MCF 10A (cell line): ENCODE results near the gene LRMDA. TPM values are rescaled to one million over a fixed set of nuclear protein-coding genes. Genes with fewer than 3 reads are reported as not detected.

Source experiments
- BruUV-seq: library from RNA; stranded (reverse); fragments of 400-500 nt; replicated peaks from 2 replicates; lab custom pipeline; 2021; lab: Mats Ljungman, UMichigan
- CTCF ChIA-PET: fragments of 300-600 bp; sonication (Branson Sonifier 250); formaldehyde crosslinking; extraction: SDS; loops from one replicate; lab custom pipeline; 2021; ENCODE audit warnings: antibody characterized with exemption, inconsistent platforms; lab: Yijun Ruan, JAX
- POLR2A ChIA-PET: fragments of 300-600, 350-650 bp; sonication (Branson Sonifier 250); formaldehyde crosslinking; extraction: SDS; loops from one replicate; lab custom pipeline; 2020; ENCODE audit warnings: antibody characterized with exemption, inconsistent platforms; lab: Yijun Ruan, JAX
- DNase-seq: peaks from one replicate; pipeline ENCODE4 v3.0.0-alpha.2; 2018; ENCODE audit not compliant: unreplicated experiment
- H3K27ac Mint-ChIP-seq: one replicate; pipeline ENCODE4 v1.8.0; 2022; ENCODE audit warnings: mild to moderate bottlenecking, low read depth, mixed read lengths; ENCODE audit not compliant: unreplicated experiment
- H3K27me3 Mint-ChIP-seq: one replicate; pipeline ENCODE4 v1.8.0; 2022; ENCODE audit warnings: mixed read lengths; ENCODE audit not compliant: insufficient read depth, unreplicated experiment
- H3K36me3 Mint-ChIP-seq: one replicate; pipeline ENCODE4 v1.8.0; 2022; ENCODE audit warnings: mild to moderate bottlenecking, moderate library complexity, mixed read lengths; ENCODE audit not compliant: insufficient read depth, unreplicated experiment
- H3K4me1 Mint-ChIP-seq: one replicate; pipeline ENCODE4 v1.8.0; 2022; ENCODE audit warnings: mixed read lengths; ENCODE audit not compliant: insufficient read depth, unreplicated experiment
- H3K4me3 Mint-ChIP-seq: one replicate; pipeline ENCODE4 v1.8.0; 2022; ENCODE audit warnings: mild to moderate bottlenecking, moderate library complexity, mixed read lengths; ENCODE audit not compliant: unreplicated experiment
- H3K9me3 Mint-ChIP-seq: one replicate; pipeline ENCODE4 v1.8.0; 2022; ENCODE audit warnings: mixed read lengths; ENCODE audit not compliant: unreplicated experiment
- intact Hi-C: fragments of 100-400 bp; cut with micrococcal nuclease; formaldehyde crosslinking; loops from 2 replicates; pipeline ENCODE4 v1.14.1; 2022
- total RNA-seq: library from RNA; stranded (reverse); gene quantifications from 2 replicates; pipeline ENCODE4 v1.2.3, GENCODE V29; 2022
- TF ChIP-seq, protein P1 (sequence below): fragments of 200-600 bp; IDR thresholded peaks from one replicate; pipeline ENCODE4 v1.8.0; 2022; ENCODE audit warnings: antibody characterized with exemption, mild to moderate bottlenecking; ENCODE audit not compliant: unreplicated experiment

Gene LRMDA
- total RNA-seq, 1 experiment from 2014 or later = not detected

DNA sequence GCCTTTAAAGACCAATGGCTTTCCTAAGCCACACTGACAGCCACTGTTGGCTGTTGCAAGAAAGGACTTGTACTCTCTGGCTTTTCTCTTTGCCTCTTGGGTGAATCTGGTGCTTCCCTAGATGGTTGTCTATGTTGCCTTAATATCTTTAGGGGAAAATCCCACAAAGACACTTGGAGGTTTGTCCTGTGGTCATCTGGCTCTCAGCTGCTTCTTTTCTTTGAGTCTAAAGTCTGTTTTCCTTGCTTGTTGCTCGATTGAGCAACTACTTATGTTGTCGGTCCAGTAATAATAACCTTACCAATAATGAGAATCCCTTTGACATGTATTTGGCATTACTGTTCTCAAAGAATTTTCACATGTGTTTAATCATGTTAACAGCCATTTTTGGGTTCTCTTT lies 537.6 kb downstream of the LRMDA start:
- Mint-ChIP-seq H3K9me3 (no peaks in the 10 kb centered on the region), H3K36me3 (no peaks in the 10 kb centered on the region), H3K4me3 (no peak overlapping the region), H3K27me3 (no peaks in the 10 kb centered on the region), H3K4me1 (no peaks in the 10 kb centered on the region), H3K27ac (no peak overlapping the region)
- CTCF ChIA-PET = no interaction called here
- TF ChIP-seq, protein P1, sequence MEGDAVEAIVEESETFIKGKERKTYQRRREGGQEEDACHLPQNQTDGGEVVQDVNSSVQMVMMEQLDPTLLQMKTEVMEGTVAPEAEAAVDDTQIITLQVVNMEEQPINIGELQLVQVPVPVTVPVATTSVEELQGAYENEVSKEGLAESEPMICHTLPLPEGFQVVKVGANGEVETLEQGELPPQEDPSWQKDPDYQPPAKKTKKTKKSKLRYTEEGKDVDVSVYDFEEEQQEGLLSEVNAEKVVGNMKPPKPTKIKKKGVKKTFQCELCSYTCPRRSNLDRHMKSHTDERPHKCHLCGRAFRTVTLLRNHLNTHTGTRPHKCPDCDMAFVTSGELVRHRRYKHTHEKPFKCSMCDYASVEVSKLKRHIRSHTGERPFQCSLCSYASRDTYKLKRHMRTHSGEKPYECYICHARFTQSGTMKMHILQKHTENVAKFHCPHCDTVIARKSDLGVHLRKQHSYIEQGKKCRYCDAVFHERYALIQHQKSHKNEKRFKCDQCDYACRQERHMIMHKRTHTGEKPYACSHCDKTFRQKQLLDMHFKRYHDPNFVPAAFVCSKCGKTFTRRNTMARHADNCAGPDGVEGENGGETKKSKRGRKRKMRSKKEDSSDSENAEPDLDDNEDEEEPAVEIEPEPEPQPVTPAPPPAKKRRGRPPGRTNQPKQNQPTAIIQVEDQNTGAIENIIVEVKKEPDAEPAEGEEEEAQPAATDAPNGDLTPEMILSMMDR = no peak
- intact Hi-C loops = no loop called here
- DNase-seq = no peak
- no TSS peak for BruUV-seq
- POLR2A ChIA-PET = no interaction called here

DNA sequence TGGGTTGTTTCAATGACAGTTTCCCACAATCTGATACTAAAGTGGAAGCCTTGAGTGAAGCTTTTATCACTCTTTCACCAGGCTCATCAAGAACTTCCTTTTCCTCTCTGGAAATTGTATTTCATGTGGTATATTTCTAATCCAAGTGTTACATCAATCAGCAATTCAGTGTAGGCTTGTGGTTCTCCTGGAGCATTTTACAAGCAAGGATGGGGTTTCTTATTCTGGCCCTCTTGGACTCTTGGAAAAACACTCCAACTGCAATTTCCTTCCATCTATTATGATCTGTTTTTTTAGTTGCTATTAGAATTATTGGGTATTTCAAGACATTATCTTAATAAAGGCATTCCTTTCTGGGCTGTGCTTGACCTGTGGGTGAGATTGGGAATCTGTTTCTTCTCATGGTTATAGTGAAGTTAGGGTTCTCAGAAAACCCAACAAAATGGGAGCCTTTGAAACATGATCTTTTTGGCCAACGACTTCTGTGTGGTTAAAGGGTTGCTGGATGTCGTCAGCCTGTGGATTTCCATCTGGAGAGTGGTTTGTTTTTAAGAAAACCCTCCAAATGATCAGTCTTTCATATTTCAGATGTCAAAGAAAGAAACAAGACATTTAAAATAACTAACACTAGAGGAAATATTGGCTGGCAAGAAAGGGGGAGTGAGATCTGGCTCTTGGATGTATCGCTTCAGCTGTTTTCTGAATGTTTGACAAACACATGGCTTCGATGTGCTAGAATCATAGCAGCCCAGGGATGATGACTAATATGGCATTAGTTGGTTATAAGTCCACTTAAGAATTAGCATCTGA lies 540.2 kb downstream of the LRMDA start:
- Mint-ChIP-seq H3K9me3 (no peaks in the 10 kb centered on the region), H3K36me3 (no peaks in the 10 kb centered on the region), H3K27me3 (no peaks in the 10 kb centered on the region), H3K4me3 (no peak overlapping the region), H3K4me1 (no peaks in the 10 kb centered on the region), H3K27ac (no peak overlapping the region)
- CTCF ChIA-PET = interaction anchor here (1.0 kb wide), 1 partner anchor 1140 kb away, joined by 4 read pairs; no protein-coding TSS in a partner anchor
- TF ChIP-seq, protein P1 = no peak
- POLR2A ChIA-PET = interaction anchor here (0.5 to 0.6 kb wide), 2 partner anchors 12 to 121 kb away, joined by 3 to 6 read pairs; no protein-coding TSS in a partner anchor
- DNase-seq = no peak
- intact Hi-C loops = no loop called here
- no TSS peak for BruUV-seq

- CTCF ChIA-PET = no interaction called here
- Mint-ChIP-seq H3K9me3 (no peaks in the 10 kb centered on the region), H3K4me3 (no peak overlapping the region), H3K27ac (no peak overlapping the region), H3K4me1 (no peaks in the 10 kb centered on the region), H3K27me3 (no peaks in the 10 kb centered on the region), H3K36me3 (no peaks in the 10 kb centered on the region)
- intact Hi-C loops = no loop called here
- DNase-seq = peak; percentile 66
- TF ChIP-seq, protein P1 = no peak
- no TSS peak for BruUV-seq
- POLR2A ChIA-PET = interaction anchor here (1.2 kb wide), 1 partner anchor 12 kb away, joined by 3 read pairs; no protein-coding TSS in a partner anchor
These were observed 541.3 kb downstream of the LRMDA start for GRCh38 chr10:75972491-75973276.

DNA sequence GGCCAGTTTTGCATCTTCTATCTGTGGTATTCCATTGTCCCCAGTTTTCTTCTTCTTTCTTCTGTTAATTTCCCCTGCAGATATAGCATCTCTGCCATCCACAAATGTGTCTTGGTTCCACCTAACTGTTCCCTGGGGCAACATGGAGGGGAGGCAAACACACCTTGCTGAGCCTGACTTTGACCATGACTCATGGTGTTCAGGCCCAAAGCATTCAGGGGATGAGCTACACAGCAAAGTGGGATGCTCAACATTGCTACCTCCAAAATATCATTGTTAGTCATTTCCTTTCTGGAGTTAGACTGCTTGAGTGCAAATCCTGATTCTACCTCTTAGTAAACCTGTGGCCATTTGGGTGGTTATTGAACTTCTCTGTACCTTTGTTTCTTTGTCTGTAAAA lies 542.7 kb downstream of the LRMDA start:
- CTCF ChIA-PET = no interaction called here
- BruUV-seq = no TSS peak
- Mint-ChIP-seq H3K4me1 (no peaks in the 10 kb centered on the region), H3K27me3 (no peaks in the 10 kb centered on the region), H3K27ac (no peak overlapping the region), H3K4me3 (no peak overlapping the region), H3K36me3 (no peaks in the 10 kb centered on the region), H3K9me3 (no peaks in the 10 kb centered on the region)
- POLR2A ChIA-PET = interaction anchor here (0.7 to 0.8 kb wide), 2 partner anchors 64 to 420 kb away, joined by 3 read pairs; no protein-coding TSS in a partner anchor
- TF ChIP-seq, protein P1 = no peak
- intact Hi-C loops = no loop called here
- peak; percentile 33 for DNase-seq
